Activated CD4-positive, alpha-beta T cell treated with anti-CD3 and anti-CD28 coated beads, Interleukin-10, Interleukin-2, amounts not matched to agents 100 ng/mL and 50 ng/mL, durations not matched to agents 16 hours and 8 hours (primary cell): ENCODE measurements around the gene RCC1.
"Not testable (repeated sequence)": the region's sequence is repeated elsewhere in the genome, so short reads cannot be mapped to it uniquely, and the experiment has no call there.

Experiments used
- DNase-seq: peaks from one replicate; pipeline ENCODE4 v3.0.0-alpha.2; 2020

The RCC1 gene

DNA sequence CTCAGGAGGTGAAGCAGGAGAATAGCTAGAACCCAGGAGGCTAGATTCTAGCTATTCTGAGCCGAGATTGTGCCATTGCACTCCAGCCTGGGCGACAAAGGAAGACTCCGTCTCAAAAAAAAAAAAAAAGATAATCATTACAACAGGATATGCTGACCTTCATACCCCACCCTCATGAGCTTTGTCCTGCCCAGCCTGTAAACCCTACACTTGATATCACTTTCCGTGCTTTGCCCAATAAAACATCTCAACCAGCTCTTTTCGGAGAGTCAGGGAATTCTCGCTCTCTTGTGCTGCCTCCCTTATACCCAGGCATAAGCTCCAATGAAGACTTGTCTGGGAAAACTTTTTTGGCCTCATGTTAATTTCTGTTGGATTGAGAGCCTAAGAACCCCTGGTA is 45.5 kb downstream of the RCC1 start:
- DNase-seq = no peak

DNA sequence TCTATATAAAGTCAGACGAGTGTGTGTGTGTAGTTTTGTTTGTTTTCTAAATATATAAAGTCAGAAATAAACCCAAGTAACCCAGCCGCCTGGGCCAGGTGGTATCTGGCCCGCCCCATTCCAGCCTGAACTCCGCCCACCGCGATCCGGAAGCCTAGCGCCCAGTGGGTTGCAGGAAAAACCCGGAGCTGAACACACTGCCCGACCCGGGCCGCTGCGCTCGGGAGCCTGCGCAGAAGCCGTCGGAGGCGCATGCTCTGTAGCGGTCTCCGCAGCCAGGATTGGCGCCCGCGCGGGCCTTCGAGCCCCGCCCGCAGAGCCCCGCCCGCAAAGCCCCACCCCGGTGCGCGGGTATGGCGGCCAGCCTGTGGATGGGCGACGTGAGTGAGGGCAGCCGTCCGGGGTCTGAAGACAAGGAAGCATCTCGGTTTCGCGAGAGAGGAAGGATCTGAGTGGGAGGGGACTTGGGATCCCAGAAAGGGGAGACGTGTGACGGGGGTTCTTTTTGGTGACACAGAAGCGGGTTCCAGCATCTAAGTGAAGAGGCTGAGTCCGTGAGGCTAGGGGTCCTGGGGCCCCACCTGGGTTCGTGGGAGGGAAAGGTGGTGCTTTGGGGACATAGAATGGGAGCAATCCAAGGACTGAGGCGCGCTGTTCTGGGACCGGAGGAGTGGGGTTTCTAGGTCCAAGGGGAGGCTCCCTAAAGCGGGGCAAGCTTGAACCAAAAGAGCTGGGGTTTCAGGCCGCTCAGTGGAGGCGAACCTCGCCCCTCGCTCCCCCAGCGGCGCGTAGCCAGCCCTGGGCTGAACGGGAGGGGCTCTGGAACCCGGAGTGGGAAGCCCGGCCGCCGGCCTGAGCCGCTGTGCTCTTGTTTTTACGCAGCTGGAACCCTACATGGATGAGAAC is 47.2 kb downstream of the RCC1 start, which contains the start of gene TRNAU1AP:
Gene TRNAU1AP, plus strand, starts transcription at position 328 of the 906 bp plus-strand sequence. Its CDS starts 26 bp downstream, at position 354.
- DNase-seq = peak; percentile 98

DNA sequence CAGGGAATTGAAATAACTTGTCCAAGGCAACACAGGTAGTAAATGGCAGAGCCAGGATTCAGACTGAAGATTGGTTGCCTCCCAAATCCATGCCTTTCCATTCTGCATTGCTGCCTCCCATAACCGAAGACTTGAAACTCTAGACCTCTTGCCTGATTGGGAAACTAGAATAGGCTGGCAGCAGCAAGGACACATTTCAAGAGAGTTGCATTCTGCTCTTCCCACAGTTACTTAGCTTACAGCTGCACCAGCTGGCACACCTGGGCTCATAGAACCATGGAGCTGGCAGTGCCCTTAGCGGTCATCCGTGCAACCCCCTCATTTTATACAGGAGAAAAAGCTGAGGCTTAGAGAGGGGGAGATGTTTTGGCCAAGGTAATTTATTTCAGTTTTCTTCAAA is 55.0 kb downstream of the RCC1 start:
- no peak for DNase-seq

DNA sequence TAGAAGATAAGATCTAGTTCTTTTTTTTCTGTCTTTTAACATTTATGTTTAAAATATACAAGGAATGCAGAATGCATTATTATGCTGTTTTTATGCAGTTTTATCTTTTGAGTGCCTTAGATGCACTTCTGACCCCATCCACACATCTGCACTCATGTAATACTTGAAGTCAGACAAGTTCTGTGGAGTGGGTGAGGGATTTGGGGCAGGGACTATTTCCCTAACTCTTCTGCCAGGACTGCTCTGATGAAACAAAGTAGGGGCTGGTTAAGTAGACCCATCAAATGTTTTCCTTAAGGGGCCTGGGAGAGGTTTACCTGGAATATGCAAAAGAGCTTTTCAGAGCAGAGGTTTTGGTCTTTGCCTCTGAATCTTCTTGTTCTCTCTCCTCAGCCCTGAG is 58.5 kb downstream of the RCC1 start:
- no peak for DNase-seq

DNA sequence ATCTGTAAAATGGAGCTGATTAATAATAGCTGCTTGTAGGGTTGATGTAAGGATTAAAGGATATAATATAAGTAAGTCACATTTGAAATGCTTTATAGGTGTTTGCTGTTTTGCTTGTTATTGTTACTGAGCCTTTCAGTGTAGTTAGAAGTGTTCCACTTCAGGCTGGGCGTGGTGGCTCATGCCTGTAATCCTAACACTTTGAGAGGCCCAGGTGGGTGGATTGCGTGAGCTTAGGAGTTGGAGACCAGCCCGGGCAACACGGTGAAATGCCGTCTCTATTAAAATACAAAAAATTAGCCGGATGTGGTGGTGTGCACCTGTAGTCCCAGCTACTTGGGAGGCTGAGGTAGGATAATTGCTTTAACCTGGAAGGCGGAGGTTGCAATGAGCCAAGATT is 59.2 kb downstream of the RCC1 start:
- DNase-seq = no peak

DNA sequence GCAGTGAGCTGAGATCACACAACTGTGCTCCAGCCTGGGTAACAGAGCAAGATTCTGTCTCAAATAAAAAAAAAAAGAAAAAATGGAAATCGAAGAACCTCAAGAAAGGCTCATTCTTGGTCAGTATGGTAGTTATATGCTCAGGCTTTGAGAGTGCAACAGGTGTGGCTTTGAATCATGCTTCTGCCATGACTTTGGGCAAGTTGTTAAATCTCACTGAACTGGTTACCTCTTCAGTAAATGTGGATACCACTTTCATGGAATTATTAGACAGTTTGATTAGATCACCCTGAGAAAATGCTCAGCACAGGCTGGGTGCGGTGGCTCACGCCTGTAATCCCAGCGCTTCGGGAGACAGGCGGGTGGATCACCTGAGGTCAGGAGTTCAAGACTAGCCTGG is 59.9 kb downstream of the RCC1 start:
- no peak for DNase-seq

DNA sequence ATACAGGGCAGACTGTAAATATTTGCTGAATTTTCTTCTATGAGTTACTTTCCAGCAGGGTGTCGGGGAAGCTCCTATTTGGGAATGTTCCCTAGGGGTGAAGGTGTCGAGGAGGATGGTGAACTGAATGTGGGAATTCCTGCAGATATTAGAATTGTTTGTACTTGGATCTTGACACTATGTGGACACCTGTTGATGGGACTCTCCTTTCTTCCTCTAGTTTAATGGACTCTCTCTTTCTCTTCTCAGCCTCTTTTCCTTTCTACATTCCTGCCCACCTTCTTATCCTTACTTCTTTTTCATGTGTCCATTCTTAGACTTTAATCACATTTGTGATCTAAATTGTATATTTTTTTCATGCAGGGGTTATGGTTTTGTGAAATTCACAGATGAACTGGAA is 61.1 kb downstream of the RCC1 start:
- no peak for DNase-seq

DNA sequence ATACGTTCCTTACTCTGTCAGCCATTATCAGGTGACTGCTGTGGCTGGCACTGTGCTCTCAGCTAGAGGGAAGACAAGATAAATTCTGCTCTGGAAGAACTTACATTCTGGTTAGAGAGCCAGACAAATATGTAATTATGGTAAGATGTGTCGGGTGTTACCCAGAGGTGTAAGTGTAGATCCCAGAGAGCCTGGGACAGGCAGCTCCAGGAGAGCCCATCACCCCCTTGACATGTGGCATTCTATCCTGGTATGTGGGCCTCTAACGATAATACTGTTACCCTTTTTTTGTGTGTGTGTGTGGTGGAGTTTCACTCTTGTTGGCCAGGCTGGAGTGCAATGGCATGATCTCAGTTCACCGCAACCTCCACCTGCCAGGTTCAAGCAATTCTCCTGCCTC is 66.1 kb downstream of the RCC1 start:
- no peak for DNase-seq

DNA sequence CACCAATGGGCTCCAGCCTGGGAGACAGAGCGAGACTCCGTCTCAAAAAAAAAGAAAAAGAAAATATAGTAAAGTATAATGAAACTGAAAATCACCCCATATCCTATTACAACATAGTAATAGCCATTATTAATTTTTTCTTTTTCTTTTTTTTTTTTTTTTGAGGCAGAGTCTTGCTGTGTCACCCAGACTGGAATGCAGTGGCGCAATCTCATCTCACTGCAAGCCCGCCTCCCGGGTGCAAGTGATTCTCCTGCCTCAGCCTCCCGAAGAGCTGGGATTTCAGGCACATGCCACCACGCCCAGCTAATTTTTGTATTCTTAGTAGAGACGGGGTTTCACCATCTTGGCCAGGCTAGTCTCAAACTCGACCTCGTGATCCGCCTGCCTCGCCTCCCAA is 67.0 kb downstream of the RCC1 start:
- DNase-seq = not testable (repeated sequence)

DNA sequence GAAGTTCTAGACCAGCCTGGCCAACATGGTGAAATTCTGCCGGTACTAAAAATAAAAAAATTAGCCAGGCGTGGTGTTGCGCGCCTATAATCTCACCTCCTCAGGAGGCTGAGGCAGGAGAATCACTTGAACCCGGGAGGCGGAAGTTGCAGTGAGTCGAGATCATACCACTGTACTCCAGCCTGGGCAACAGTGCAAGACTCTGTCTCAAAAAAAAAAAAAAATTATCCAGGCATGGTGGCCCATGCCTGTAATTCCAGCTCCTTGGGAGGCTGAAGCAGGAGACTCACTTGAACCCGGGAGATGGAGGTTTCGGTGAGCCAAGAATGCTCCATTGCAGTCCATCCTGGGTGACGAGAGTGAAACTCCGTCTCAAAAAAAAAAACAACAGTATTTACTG is 67.7 kb downstream of the RCC1 start:
- no peak for DNase-seq

DNA sequence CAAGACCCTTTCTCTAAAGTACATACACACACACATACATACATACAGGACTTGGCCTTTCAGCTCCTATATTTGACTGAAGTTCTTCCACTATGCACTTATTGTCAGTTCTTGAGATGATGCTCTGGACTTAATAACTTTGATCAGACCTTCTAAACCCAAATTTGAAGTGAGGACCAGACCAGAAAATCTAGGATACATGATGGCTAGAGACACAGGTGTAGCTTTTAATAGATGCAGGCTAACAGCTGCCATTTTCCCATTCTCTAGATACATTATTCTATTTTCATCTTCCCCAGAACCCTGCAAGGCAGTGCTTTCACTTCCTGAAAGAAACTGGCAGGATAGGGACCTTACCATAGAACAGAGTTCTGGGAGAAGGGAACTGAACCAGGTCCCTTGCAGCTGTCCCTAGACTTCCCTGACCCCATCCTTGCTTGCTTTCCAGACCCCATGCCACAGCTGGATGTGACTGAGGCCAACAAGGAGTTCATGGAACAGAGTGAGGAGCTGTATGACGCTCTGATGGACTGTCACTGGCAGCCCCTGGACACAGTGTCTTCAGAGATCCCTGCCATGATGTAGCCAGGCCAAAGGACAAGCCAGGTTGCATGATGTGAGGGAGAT is 71.3 kb downstream of the RCC1 start:
- peak; percentile 69 for DNase-seq

DNA sequence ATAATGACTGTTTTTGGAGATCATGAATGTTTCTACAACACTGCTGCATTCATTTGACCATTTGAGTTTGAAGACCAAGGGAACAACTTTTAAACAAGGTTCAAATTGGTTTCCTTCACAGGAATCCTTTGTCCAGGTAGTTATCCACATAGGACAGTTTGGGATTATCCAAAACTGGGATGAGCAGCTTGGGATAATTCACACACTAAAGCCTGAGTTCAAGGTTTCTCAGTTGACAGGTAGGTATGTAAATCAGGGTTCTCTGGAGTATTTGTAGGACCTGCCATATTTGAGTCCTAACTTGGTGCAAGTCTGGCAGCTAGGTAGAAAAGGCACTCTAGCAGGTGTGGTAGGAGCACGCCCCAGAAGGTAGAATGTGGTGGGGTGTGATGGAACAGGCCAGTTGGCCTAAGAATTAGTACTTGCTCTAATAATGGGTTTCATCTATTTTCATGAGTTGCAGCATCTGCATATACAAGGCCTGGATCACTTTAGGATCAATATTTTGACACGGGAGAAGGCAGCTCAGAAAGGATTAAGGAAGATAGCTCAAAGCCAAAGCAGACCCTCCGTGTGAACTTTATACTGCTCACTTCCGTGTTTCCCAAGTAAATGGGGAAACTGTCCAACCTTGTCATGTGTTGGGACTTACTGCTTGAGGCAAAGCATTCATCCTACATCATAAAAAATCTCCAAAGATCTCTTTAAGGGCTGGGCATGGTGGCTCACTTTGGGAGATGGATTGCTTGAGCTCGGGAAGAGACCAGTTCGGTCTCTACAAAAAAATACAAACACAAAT is 72.1 kb downstream of the RCC1 start:
- DNase-seq = peak; percentile 59

DNA sequence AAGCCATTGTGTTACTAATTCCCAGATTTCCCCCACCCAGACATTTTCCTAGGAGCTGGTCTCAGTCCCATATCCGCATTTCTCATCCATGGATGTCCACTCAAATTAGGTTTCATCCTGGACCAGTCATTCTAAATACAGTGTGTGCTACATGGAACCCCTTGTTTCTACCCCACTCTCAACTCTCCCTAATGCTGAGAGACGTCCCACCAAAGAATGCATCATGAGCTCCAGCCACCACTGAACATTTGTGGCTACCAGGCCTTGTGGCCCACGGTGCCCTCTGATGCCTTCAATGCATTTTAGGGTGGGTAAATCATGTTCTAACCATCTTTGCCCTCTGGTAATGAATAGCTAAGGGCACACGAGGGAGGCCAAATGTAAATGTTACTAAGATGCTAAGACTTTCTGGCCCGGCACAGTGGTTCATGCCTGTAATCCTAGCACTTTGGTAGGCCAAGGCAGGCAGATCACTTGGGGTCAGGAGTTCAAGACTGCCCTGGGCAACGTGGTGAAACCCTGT is 72.9 kb downstream of the RCC1 start:
- peak; percentile 18 for DNase-seq

DNA sequence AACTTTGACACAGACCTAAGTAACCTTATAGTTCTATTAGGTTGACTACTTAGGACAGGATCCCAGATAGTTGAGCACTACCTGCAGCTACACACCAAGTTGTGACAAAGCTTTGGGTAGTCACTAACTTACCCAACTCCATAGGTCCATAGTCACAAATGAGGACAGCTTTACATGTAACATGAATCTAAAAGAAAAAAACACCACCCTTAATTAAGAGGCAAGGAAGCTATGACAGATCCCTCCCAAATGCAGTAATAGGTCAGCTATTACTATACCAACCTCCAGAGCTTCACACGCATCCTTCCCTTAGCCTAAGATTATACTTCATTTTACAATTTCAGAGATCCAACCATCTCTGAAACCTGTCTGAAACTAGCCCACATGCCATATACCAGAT is 73.6 kb downstream of the RCC1 start:
- DNase-seq = peak; percentile 14

DNA sequence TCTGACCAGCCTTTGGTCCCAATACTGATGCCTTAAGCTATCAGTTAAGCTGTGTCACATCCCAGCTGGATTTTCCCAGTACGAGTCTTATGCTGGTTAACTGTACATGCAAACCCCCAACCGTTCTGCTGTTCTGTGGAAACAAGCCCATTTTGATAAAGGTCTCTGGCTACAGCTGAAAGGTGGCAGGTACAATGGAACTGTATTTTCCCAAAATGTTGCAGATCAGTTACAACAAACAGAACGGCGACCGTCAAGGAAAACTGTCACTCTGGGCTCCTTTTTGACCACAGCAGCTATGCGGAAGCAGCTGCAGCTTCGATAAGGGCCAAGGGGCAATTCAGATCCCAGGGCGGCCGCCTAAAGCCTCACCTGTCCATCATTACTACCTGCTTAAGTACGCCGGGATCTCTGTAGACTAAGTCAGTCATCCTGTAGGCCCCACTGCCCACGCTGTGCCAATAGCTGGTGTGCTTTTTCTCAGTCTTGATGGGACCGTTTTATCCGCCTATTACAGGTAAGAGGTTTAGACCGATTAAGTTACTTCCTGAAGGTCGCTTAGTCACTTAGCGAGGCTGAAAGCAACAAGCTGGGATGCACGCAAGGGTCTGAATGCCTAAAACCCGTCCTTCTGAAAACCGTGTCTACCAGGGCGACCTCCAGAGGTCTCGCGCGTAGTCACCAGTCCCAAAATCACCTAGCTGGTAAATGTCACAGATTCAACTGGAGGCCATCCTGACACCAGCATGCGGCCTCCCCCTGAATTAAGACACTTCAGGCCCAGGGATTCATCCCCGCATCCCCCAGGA is 75.1 kb downstream of the RCC1 start:
- DNase-seq = peak; percentile 66

DNA sequence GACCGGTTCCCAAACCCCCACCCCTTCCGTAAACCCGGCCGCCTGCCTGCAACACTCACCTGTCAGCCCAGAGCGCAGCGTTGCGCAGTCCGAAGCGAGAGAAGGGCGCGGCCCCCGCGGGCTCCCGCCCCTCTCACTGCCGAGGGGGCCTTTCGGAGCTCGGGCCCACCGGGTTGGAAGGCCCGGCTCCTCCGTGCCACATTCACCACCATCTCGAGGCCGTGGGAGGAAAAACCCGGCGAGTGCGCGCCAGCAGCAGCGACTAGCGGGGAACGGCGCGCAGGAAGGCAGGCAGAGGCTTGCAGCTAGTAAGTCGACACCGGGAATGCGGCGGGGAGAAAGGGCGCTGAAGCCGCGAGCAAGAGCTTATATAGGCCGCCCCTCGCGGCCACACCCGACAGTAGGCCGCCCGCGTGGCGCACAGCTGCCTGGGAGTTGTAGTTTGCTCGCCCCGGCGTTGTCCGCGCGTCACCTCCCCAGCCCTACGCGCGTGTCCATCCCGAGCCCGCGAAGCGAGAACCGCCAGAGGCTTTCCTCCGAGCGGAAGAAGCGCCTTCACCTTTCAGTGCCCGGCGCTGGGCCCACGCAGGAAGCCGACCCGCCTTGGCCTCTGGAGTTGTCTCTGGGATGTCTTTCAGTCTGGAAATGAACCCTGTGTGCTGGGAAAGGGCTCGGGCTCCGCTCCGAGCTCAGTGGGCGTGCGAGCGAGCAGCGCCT is 75.8 kb downstream of the RCC1 start:
- peak; percentile 97 for DNase-seq

DNA sequence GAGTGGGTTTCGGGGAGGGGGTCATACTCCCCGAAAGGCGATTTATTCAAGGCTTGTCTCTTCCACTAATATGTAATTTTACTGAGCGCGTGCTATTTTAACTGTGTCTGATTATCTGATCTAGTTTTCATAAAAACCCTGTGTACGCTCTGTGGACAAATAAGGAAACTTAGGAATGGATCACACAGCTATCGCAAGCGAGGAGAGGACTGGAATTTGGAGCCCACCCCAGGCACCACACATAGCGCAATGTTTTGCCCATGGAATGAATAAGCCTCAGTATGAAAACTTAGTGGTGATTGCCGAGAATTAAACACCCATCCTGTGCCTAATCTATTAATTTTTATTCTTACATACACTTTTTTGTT is 76.4 kb downstream of the RCC1 start:
- no peak for DNase-seq

DNA sequence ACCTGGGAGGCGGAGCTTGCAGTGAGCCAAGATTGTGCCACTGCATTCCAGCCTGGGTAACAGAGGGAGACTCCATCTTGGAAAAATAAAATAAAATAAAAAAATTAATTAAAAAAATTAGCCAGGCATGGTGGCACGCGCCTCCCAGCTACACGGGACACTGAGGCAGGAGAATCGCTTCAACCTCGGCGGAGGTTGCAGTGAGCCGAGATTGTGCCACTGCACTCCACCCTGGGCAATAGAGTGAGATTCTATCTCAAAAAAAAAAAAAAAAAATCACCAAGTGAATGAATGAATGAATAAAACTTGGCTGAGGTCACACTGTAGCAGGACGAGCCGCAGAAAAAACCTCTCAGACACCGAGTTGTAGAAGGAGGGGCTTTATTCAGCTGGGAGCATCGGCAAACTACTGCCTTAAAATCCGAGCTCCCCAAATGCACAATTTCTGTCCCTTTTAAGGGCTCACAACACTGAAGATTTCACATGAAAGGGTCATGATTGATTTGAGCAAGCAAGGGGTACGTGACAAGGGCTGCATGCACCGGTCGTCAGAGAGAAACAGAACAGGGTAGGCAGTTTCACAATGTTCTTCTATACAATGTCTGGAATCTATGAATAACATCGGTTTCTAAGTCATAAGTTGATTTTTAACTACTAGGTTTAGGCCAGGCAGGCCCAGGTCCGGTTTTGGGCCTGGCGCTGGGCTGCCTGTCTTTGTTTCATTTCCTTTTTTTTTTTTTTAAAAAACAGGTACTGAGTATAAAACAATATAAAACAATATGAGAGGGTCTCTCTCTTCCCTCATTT is 80.9 kb downstream of the RCC1 start:
- DNase-seq = not testable (repeated sequence)
